ENCODE measurements around the gene H1-8. TPM values are rescaled to one million over a fixed set of nuclear protein-coding genes. Genes with fewer than 3 reads are reported as not detected.

H1-8 gene
- total RNA-seq, 2 experiments from 2014 or later = not detected

GRCh38 chr3:129594409-129594808 lies 51.4 kb downstream of the H1-8 start:
- Mint-ChIP-seq H3K27ac (no peak overlapping the region), H3K27me3 (peaks cover 33% of the 10 kb centered on the region), H3K9me3 (no peaks in the 10 kb centered on the region), H3K4me1 (peaks cover 18% of the 10 kb centered on the region), H3K36me3 (no peaks in the 10 kb centered on the region), H3K4me3 (no peak overlapping the region)
- DNase-seq = no peak

GRCh38 chr3:129594907-129595390 lies 52.0 kb downstream of the H1-8 start:
- no peaks in the 10 kb centered on the region for H3K36me3 Mint-ChIP-seq
- H3K4me1 Mint-ChIP-seq = peaks cover 20% of the 10 kb centered on the region
- H3K9me3 Mint-ChIP-seq = no peaks in the 10 kb centered on the region
- H3K27ac Mint-ChIP-seq = no peak overlapping the region
- H3K27me3 Mint-ChIP-seq = peaks cover 33% of the 10 kb centered on the region
- no peak overlapping the region for H3K4me3 Mint-ChIP-seq
- no peak for DNase-seq

GRCh38 chr3:129595544-129596193 lies 52.7 kb downstream of the H1-8 start:
- Mint-ChIP-seq H3K27ac (no peak overlapping the region), H3K4me1 (peaks cover 20% of the 10 kb centered on the region), H3K4me3 (no peak overlapping the region), H3K9me3 (no peaks in the 10 kb centered on the region), H3K27me3 (peaks cover 33% of the 10 kb centered on the region), H3K36me3 (no peaks in the 10 kb centered on the region)
- no peak for DNase-seq

GRCh38 chr3:129596194-129597086 lies 53.5 kb downstream of the H1-8 start:
- no peak for DNase-seq
- Mint-ChIP-seq H3K4me3 (no peak overlapping the region), H3K9me3 (no peaks in the 10 kb centered on the region), H3K27ac (no peak overlapping the region), H3K36me3 (no peaks in the 10 kb centered on the region), H3K27me3 (peaks cover 30% of the 10 kb centered on the region), H3K4me1 (peaks cover 20% of the 10 kb centered on the region)

GRCh38 chr3:129597087-129597999 lies 54.4 kb downstream of the H1-8 start:
- no peak overlapping the region for H3K27ac Mint-ChIP-seq

GRCh38 chr3:129598000-129598381 lies 55.0 kb downstream of the H1-8 start:
- Mint-ChIP-seq H3K36me3 (no peaks in the 10 kb centered on the region), H3K27me3 (peaks cover 23% of the 10 kb centered on the region), H3K4me3 (no peak overlapping the region), H3K27ac (no peak overlapping the region), H3K4me1 (peaks cover 18% of the 10 kb centered on the region), H3K9me3 (no peaks in the 10 kb centered on the region)
- DNase-seq = no peak

More at GRCh38 chr3:129597087-129597999, 54.4 kb downstream of the H1-8 start:
- Mint-ChIP-seq H3K36me3 (no peaks in the 10 kb centered on the region), H3K27me3 (peaks cover 24% of the 10 kb centered on the region), H3K4me3 (no peak overlapping the region), H3K4me1 (peaks cover 20% of the 10 kb centered on the region), H3K9me3 (no peaks in the 10 kb centered on the region)
- no peak for DNase-seq

GRCh38 chr3:129598484-129598883 lies 55.5 kb downstream of the H1-8 start:
- DNase-seq = no peak

GRCh38 chr3:129599073-129599472 lies 56.1 kb downstream of the H1-8 start:
- Mint-ChIP-seq H3K9me3 (no peaks in the 10 kb centered on the region), H3K27me3 (peaks cover 16% of the 10 kb centered on the region), H3K4me1 (peaks cover 8% of the 10 kb centered on the region), H3K36me3 (no peaks in the 10 kb centered on the region), H3K27ac (no peak overlapping the region), H3K4me3 (no peak overlapping the region)
- DNase-seq = no peak

More at GRCh38 chr3:129598484-129598883, 55.5 kb downstream of the H1-8 start:
- H3K4me3 Mint-ChIP-seq = no peak overlapping the region
- no peak overlapping the region for H3K27ac Mint-ChIP-seq
- peaks cover 18% of the 10 kb centered on the region for H3K27me3 Mint-ChIP-seq
- H3K36me3 Mint-ChIP-seq = no peaks in the 10 kb centered on the region
- no peaks in the 10 kb centered on the region for H3K9me3 Mint-ChIP-seq
- peaks cover 13% of the 10 kb centered on the region for H3K4me1 Mint-ChIP-seq

- H3K27me3 Mint-ChIP-seq = peaks cover 17% of the 10 kb centered on the region
- H3K9me3 Mint-ChIP-seq = no peaks in the 10 kb centered on the region
- DNase-seq = no peak
- H3K4me1 Mint-ChIP-seq = peaks cover 2% of the 10 kb centered on the region
- H3K27ac Mint-ChIP-seq = no peak overlapping the region
- H3K4me3 Mint-ChIP-seq = no peak overlapping the region
- no peaks in the 10 kb centered on the region for H3K36me3 Mint-ChIP-seq
Observed at GRCh38 chr3:129599607-129600006, 56.6 kb downstream of the H1-8 start.

GRCh38 chr3:129600348-129600747 lies 57.4 kb downstream of the H1-8 start:
- Mint-ChIP-seq H3K27ac (no peak overlapping the region), H3K27me3 (peaks cover 17% of the 10 kb centered on the region), H3K9me3 (no peaks in the 10 kb centered on the region), H3K36me3 (no peaks in the 10 kb centered on the region), H3K4me1 (peaks cover 2% of the 10 kb centered on the region), H3K4me3 (no peak overlapping the region)
- no peak for DNase-seq

Other genes with a start within 250 kb of the H1-8 start
- under 1 TPM; 0.24 to 0.39 TPM for gene EFCAB12, start 114.5 kb upstream of the H1-8 start, total RNA-seq
- gene MBD4, start 103.2 kb upstream of the H1-8 start, total RNA-seq = 10 to 100 TPM; 48.2 to 51.1 TPM
- gene IFT122, start 103.0 kb upstream of the H1-8 start, total RNA-seq = 10 to 100 TPM; 14.9 to 15.6 TPM
- not detected for gene RHO, start 14.5 kb upstream of the H1-8 start, total RNA-seq
- 1 to 10 TPM; 1.5 to 1.6 TPM for gene PLXND1, start 63.5 kb downstream of the H1-8 start, total RNA-seq